Psoas muscle (tissue), 8 donors: ENCODE measurements around the gene NPL. TPM values are rescaled to one million over a fixed set of nuclear protein-coding genes. Genes with fewer than 3 reads are reported as not detected.

Source experiments
- ATAC-seq, 4 donors: fragments of 200-7000 bp; cut with Tn5 transposase; one replicate each; pipeline ENCODE4 v1.9.1; 2020; ENCODE audit warnings: moderate library complexity in 3 of 4, mild to moderate bottlenecking in 2 of 4
- DNase-seq, 2 donors: peaks; one replicate each; pipeline ENCODE4 v3.0.0-alpha.2; 2020
- H3K27ac ChIP-seq: fragments of 200-600 bp; one replicate; pipeline ENCODE4 v1.8.0; 2022
- H3K27me3 ChIP-seq, 3 donors: fragments of 200-600 bp in 1 of 3; one replicate each; pipeline versions ENCODE4 v1.6.1 to v1.8.0; 2013 to 2022; ENCODE audit warnings: low read length in 2 of 3, mild to moderate bottlenecking in 2 of 3, moderate library complexity in 1 of 3; ENCODE audit not compliant: insufficient read depth in 3 of 3
- H3K36me3 ChIP-seq, 2 donors: fragments of 200-600 bp in 1 of 2; one replicate each; pipeline versions ENCODE4 v1.6.1 to v1.8.0; 2013 to 2022; ENCODE audit warnings: low read depth in 1 of 2, mild to moderate bottlenecking in 1 of 2, moderate library complexity in 1 of 2; ENCODE audit not compliant: insufficient read depth in 1 of 2
- H3K4me1 ChIP-seq: fragments of 200-600 bp; one replicate; pipeline ENCODE4 v1.8.0; 2022
- H3K4me3 ChIP-seq: fragments of 200-600 bp; one replicate; pipeline ENCODE4 v1.8.0; 2022; ENCODE audit warnings: mild to moderate bottlenecking
- H3K9me3 ChIP-seq: fragments of 200-600 bp; one replicate; pipeline ENCODE4 v1.8.0; 2022
- CTCF ChIP-seq: fragments of 200-600 bp; IDR thresholded peaks from one replicate; pipeline ENCODE4 v1.8.0; 2022; ENCODE audit warnings: antibody characterized with exemption
- WGBS, 3 donors: extraction: QIAGEN DNeasy Blood & Tissue Kit; methylation state at CpG; one replicate each; pipeline versions ENCODE4 v1.1.6 to v1.1.7; 2013; 5-methylcytosine and 5-hydroxymethylcytosine counted together
- intact Hi-C, 2 donors: fragments of 100-400 bp; cut with DNase I; formaldehyde crosslinking; loops; one replicate each; pipeline versions ENCODE4 v1.11.0 to v1.14.2; 2022
- polyA plus RNA-seq, 3 donors: library from polyadenylated mRNA; stranded (reverse); fragments of 200-250 nt; gene quantifications; one replicate each; pipeline ENCODE4 v1.2.3, GENCODE V29; 2013
- total RNA-seq, 4 donors: library from RNA; stranded (reverse); fragmentation: NEBNext Ultra II Directional in 2 of 4; extraction: Animal tissue kit (Norgen Biotek cat#: 25700) in 2 of 4; gene quantifications; one replicate each; pipeline versions ENCODE4 v1.2.1 to v1.2.4, GENCODE V29; 2021 to 2023
- donor health status: healthy with polysubstance abuse.
- donor health status: DM: no; HTN: no; CAD: no; lungs with moderate emphysema.
- donor health status: Bipolar disorder and iron deficiency.
- donor health status: healthy.
- donor health status: DM: yes; HTN: yes; CAD: no.
- donor health status: DM: no; HTN: no; CAD: no.
- donor health status: DM: no; HTN: no; CAD: no.
- donor health status: DM: yes; HTN: yes; CAD: no.

Gene NPL
- total and polyA plus RNA-seq, 7 donors: 2.2 to 6.7 (median 4.3) TPM

DNA sequence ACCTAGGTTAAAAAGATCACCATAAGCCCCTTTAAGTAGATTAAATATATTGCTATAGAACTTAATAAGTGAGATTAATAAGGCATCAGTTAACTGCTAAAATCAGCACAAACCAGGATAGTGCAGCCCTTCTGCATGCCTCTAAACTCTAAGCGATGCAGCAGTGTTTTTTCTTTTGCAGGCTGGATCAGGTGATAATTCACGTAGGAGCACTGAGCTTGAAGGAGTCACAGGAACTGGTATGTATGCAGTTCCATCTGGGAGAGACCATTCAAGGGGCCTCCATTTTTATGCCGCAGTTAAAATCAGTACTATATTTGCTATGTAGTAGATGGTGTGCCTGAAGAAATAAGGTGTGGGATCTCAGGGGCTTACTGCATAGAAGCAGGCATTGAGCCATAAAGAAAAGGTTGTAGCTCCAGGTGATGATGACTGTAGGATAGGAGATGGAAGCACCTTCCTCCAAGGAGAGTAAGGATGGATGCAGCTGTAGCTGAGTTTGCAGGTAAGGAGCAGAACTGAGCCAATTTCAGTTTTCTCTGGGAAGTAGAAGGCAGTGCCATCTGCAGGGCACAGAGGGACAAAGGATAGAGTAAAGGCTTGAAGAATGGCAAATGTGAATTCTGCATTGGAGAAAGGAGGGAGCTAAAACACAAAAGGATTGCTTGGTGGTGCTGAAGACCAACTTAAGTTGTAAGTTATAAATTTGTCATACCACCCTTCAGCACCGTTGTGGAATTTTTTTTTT lies 22.6 kb downstream of the NPL start:
- ATAC-seq: no peak
- intact Hi-C loops: no loop called here
- peaks cover 8 to 96% of the 10 kb centered on the region in 2 donors for H3K36me3 ChIP-seq
- DNase-seq: no peak
- no peaks in the 10 kb centered on the region for H3K9me3 ChIP-seq
- H3K4me3 ChIP-seq: no peak overlapping the region
- TF ChIP-seq CTCF: no peak
- no peaks in the 10 kb centered on the region for H3K27me3 ChIP-seq
- no peak overlapping the region for H3K27ac ChIP-seq
- no peaks in the 10 kb centered on the region for H3K4me1 ChIP-seq
- WGBS, 3 donors: 77 to 91% (median 88%) methylated on average over 4 of the region's 4 CpGs

DNA sequence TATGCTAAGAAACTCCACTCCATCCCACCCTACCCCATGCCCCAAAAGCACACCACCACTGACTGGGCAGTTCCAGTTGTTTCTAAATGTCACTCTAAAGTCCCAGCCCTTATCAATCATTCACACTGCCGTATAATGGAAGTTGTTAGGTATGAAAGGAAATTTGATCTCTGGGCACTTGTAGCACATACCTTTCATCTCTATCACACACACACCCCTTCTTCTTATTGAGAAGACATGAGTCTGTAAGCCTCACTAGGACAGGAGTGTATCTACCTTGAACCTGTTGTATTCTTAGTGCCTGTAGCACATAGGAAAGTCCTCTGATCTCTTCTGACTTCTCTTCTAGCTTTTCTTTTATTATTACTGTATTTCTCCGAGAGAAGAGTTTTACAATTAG lies 27.3 kb downstream of the NPL start:
- peaks cover 8 to 99% of the 10 kb centered on the region in 2 donors for H3K36me3 ChIP-seq
- TF ChIP-seq CTCF: no peak
- no peaks in the 10 kb centered on the region for H3K9me3 ChIP-seq
- no peak for DNase-seq
- H3K27ac ChIP-seq: no peak overlapping the region
- intact Hi-C loops: no loop called here
- ATAC-seq: no peak
- no peaks in the 10 kb centered on the region for H3K4me1 ChIP-seq
- no peak overlapping the region for H3K4me3 ChIP-seq
- 86 to 94% (median 86%) methylated on average over 2 of the region's 2 CpGs for WGBS, 3 donors
- no peaks in the 10 kb centered on the region for H3K27me3 ChIP-seq

GRCh38 chr1:182817802-182818201 lies 28.2 kb downstream of the NPL start:
- Histone ChIP-seq H3K36me3 (peaks cover 5 to 99% of the 10 kb centered on the region in 2 donors), H3K4me3 (no peak overlapping the region), H3K9me3 (no peaks in the 10 kb centered on the region), H3K27ac (no peak overlapping the region), H3K27me3 (no peaks in the 10 kb centered on the region), H3K4me1 (no peaks in the 10 kb centered on the region)
- intact Hi-C loops: no loop called here
- WGBS, 3 donors: 84 to 93% (median 87%) methylated on average over 3 of the region's 3 CpGs
- DNase-seq: no peak
- no peak for TF ChIP-seq CTCF
- no peak for ATAC-seq

DNA sequence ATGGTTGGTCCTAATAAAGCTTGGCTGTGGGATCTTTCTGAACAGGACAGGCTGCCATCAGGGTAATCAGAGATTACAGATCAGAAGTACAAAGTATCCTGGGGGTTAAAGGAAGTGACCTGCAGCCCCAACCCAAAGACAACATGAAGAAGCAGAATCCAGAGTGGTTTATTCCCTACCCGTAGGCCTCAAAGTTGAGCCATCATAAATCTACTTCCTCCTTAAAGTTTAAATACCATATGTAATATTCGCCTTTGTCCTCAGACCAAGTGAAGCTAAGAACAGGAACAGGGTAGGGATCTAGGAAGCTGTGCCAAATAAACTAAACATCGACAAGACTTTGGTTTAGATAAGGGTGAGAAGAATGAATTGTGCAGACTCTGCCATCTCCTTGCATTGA lies 33.6 kb downstream of the NPL start:
- ATAC-seq (no peak), DNase-seq (no peak)
- Histone ChIP-seq H3K27me3 (no peaks in the 10 kb centered on the region), H3K4me3 (no peak overlapping the region), H3K9me3 (no peaks in the 10 kb centered on the region), H3K36me3 (peaks cover 0 to 84% of the 10 kb centered on the region in 2 donors), H3K4me1 (no peaks in the 10 kb centered on the region), H3K27ac (no peak overlapping the region)
- WGBS, 3 donors: 77 to 94% (median 84%) methylated on average over 3 of the region's 3 CpGs
- TF ChIP-seq CTCF: no peak
- intact Hi-C loops: no loop called here

DNA sequence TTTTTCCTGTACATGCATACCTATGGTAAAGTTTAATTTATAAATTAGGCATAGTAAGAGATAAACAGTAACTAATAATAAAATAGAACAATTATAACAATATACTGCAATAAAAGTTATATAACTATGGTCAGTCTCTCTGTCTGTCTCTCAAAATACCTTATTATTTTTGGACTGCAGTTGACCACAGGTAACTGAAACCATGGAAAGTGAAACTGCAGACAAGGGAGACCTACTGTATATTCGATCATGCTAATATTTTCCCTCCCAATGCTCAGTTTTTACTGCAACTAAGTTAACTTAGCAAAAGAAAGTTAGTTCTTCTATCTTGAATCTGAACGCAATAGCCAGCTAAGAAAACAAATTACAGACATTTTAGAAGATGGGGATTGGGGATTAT lies 37.3 kb downstream of the NPL start:
- no peak overlapping the region for H3K4me3 ChIP-seq
- H3K27me3 ChIP-seq: no peaks in the 10 kb centered on the region
- intact Hi-C loops: no loop called here
- no peak for TF ChIP-seq CTCF
- no peaks in the 10 kb centered on the region for H3K4me1 ChIP-seq
- DNase-seq: no peak
- no peak for ATAC-seq
- no peaks in the 10 kb centered on the region for H3K9me3 ChIP-seq
- H3K27ac ChIP-seq: no peak overlapping the region
- WGBS, 3 donors: 79 to 94% (median 89%) methylated on average over 2 of the region's 2 CpGs
- H3K36me3 ChIP-seq: peaks cover 0 to 71% of the 10 kb centered on the region in 2 donors
